HG03045 (cell line): ENCODE results near the gene NHP2.
A peak's percentile ranks its signal among the peaks of the same experiment; 100 is the strongest.

ENCODE experiments used
- ATAC-seq: cut with Tn5 transposase; IDR thresholded peaks from one replicate; pipeline ENCODE4 v1.9.1; 2021; ENCODE audit warnings: mild to moderate bottlenecking, moderate library complexity; ENCODE audit not compliant: unreplicated experiment

NHP2 gene

DNA sequence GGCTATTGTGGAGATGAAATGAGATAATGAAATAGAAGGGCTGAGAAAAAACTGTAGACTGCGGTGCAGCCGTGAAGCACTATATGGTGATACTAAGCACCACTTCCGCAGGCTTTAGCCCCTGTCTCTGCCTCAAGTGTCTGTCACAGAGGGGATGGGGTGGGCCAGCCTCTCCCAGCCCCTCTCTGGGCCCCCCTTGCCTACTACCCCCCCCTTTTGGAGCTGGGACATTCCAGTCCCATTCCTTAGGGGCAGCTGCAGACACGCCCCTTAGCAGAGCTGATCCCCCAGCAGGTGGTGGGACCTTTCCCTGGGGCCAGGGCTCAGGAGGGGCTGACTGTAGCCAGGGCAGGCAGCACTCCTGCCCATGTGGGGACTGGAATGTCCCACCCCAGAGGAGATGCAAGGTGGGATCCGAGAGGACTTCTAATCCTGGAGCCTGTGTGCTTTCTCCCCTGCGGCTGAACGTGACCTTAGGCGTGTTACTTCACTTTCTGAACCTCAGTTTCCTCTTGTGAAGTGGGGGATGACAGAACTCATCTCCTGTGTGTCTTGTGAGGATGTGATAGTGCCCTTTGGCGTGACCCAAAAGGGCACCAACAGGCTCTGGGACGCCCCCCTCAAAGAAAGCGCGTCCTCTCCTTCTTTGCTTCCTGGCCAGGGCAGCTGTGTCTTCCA lies 38.4 kb downstream of the NHP2 start:
- ATAC-seq, result no peak

DNA sequence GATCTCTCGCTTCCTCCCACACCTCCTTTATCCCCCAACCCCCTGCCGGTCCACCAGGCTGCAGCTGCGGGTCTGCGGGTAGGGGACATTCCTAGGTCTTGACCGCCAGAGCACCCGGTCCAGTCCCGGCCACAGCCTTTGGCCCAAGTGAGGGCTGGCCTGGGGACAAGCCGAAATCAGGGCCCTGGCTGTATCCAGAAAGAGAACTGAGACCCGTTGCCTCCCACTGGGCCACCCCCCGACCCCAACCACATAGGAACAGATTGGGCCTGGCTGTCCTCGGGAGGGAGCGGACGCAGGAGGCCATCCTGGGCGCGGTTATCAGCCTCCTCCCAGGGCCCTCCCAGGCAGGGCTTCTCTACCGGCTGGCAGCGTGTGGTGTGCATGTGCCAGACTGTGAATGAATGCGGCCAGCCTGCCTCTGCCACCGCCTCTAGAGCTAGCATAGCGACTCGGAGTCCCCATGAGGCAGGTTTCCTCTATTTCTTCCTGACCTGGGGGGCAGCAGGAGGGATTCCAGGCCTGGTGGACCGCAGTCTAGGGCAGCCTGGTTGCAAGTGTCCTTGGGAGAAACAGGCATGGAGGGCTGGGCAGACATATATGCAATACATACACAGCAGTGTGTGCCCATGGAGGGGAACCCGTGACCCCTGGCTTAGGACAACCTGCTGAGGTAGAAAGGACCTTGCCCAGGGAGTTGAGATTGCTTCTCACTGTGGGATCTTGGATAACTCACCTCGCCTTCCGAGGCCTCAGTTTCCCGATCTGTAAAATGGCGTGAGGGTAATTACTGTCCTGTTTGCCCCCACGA lies 39.2 kb downstream of the NHP2 start:
- ATAC-seq, result no peak

DNA sequence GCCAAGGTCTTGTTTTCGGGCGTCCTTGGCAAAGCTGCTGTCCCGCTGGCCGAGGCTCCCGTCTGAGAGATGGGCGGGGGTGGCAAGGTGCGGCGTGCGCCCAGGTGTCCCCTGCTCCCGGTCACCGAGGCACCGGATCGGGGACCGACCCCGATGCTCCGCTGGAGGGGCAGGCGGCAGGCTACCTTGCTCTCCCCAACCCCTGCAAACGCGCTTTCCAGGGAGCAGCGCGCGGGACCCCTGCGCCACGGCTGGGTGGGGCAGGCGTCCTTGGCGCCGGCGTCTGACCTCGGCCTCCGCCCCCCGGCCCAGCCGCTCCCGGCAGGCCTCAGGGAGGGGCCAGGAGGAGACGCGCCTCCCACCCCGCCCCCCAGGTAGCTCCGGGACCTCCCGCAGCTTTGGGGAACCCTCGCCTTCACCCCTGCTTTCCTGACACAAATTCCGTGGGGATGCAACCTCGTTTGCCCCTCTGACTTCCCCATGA lies 39.8 kb downstream of the NHP2 start:
- peak; percentile 27 for ATAC-seq

DNA sequence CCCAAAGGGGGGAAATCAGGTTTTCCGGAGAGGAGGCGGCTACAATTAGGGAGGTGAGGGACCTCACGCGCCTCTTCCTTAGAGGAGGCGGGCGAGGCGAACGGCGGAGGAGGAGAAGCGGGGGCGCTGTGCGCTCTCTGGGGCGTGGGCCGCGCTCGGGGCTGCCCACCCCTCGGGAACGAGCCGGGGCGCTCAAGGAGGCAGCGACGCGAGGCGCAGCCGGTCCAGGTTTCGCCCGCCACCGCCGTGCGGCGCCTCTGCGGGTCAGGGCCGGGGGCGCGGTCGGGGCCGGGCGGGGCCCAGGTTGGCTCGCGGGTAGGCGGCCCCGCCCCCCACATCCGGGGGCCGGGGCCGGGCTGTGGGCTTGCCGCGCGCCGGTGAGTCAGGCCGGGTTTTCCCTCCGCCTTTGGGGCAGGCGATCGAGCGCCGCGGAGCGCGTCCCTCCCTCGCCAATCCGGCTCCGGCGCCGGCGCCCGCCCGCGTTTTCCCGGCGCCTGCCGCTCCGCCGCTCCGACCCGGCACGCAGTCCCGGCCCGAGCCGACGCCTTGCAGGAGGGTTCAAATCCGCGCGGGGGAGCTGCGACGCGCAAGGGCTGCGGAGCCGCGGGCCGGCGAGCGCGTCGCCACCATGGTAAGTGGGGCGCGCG lies 40.4 kb downstream of the NHP2 start, which contains the start of gene N4BP3:
N4BP3 (plus strand) TSS at position 392 of the 647 bp plus-strand sequence. CDS start 6,052 bp downstream, outside the sequence.
- peak; percentile 74 for ATAC-seq

DNA sequence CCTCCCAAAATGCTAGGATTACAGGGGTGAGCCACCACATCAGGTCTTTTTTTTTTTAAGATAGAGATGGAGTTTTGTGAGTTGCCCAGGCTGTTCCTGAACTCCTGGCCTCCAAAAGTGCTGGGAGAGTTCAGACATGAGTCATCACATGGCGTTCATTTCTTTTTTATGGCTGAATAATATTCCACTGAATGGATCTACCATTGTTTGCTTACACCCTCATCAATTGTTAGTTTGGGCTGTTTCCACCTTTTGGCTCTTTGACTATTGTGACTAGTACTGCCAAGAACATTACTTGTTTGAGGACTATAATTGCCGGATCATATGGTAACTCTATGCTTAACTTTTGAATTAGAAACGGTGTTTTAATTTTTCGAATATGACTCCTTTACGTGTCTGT lies 41.1 kb downstream of the NHP2 start:
- ATAC-seq, result no peak

DNA sequence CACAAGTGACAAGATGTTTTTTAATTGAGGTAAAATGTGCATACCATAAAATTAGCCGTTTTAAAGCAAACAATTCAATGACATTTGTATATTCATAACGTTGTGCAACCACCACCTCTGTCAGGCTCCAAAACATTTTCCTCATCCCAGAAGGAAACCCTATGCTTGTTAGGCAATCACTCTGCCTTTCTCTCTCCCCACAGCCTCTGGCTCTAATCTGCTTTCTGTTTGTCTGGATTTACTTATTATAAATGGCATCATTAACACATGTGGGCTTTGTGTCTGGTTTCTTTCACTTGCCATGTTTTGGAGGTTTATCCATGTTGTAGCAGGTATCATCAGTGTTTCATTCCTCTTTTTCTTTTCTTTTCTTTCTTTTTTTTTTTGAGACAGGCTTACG lies 41.8 kb downstream of the NHP2 start:
- no peak for ATAC-seq

DNA sequence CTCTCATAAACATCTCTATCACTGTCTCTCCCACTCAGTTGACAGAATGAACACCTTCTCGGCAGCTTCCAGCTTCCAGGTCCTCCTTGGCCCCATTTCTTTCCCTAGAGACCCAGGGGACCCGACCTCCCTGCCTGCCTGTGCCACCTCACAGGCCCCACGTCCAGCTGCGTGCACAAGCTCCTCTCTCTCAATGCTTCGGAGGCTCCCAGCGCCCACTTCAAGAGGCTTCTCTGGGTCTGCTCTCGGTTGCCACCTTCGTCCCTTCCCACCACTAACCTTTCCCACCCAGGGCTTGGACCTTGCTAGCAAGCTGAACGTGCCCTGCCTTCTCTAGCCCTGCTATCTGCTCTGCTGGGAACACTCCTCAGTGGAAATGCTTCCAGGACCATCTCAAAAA lies 43.2 kb downstream of the NHP2 start:
- ATAC-seq, result no peak

DNA sequence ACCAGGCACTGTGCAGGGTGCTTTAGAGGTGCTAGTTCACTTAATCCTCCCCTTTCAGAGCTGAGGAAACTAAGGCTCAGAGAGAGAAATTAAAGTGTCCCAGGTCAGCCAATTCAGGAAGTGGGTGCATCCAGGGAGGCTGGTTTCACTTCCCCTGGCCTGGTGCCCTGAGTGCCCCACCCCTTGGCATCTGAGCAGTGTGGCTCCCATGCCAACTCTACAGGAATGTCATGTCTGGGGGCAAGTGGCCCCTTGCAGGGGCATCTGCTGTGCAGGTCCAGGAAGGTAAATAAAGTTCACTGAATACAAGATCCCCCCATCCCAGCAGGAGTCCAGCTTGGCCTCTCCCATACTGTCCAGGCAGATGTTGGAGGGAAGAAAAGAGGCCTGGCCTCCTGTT lies 44.7 kb downstream of the NHP2 start:
- ATAC-seq, result no peak

DNA sequence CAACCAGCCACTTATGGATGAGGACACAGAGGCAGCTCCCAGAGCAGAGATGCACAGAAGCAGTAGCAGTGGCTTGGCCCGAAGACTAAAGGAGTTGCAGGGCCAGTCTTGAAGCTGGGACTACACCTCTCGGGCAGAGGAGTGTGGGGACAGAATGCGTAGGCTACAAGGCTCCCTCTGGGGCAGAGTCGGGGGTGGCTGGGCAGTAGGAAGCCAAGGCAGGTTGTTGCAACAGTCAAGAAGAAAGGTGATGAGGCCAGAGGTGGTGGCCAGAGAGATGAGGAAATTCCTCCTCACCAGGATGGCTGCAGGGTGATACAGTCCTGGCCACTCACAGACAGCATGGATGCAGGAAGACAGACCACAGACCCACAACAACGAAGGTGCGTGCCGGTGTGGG lies 45.2 kb downstream of the NHP2 start:
- no peak for ATAC-seq

DNA sequence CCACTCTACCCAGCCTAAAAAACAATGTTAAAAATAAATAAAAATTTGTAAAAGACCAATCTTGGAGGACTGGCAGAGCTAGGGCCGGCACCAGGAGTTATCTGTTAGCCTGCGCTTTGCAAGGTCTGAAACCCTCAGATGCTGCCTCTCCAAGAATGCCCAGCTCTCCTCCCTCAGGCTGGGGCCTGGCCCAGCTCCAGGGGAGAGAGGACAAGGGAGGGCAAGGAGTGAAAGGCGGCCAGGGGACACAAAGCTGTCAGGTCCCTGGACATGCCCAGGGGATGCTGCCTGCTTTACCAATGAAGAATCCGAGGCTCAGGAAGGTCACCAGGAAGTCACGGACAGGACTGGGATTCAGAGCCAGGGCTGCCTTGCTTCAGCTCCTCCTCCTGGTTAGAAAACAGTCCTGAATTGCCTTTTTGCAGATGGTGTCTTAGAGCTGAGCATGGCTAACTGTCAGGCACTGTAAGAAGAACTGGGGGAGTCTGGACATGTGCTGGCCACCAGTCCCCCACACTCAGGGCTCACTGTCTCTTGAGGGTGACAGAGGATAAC lies 45.9 kb downstream of the NHP2 start:
- no peak for ATAC-seq

DNA sequence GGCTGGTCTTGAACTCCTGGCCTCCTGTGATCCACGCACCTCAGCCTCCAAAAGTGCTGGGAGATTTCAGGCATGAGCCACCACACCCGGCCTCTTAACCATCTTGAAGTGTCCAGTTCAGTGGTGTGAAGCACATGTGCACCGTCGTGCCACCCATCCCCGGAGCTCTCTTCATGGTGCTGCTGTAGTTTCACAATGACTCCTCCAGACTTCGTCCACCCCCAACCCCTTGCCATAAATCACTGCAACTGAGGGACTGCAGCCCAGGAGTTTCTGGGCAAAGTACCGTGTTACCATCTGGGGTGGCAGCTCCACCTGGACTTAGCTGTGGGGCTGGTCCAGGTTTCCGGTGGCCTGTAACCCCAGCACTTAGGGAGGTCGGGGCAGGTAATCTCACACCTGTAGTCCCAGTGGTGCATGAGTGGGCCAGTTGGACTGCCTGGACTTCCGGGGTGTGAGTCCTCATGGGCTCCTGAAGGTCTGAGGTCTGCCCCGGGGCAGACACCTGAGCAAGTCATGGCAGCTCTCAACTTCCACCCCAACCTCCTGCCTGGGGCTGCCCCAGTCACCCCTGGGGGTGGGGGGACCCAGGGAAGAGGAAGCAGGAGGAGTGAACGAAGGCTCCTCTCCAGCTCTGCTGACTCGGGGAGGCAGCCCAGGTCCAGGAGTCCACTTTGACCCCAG lies 47.0 kb downstream of the NHP2 start:
- ATAC-seq, result no peak

DNA sequence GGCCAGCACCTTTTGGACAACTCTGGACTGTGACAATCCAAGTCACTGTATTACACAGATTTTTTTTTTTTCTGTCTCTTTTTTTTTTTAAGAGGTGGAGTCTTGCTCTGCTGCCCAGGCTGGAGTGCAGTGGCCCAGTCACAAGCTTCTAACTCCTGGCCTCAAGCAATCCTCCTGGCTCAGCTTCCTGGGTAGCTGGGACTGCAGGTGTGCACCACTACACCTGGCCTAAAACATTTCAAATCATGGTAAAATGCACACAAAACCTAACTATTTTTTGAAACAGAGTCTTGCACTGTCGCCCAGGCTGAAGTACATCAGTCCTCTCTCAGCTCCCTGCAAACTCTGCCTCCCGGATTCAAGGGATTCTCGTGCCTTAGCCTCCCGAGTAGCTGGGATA lies 47.6 kb downstream of the NHP2 start:
- no peak for ATAC-seq

DNA sequence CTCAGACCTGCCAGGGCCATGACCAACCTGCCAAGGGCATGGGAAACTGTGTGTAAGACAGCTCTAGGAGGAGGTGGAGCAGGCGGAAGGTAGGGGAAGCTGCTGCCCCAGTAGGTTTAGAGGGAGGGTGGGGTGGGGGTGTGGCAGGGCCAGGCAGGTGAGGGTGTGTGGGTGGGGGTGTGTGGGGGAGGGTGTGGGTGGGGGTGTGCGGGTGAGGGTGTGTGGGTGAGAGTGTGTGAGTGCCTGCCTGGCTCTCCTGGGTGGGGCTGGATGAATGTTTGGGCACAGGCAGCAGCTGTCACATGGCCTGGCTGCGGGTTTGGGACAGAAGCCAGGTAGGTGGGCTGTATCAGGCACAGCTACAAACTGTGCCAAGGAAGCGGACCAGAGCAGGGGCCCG lies 49.2 kb downstream of the NHP2 start:
- ATAC-seq, result no peak

DNA sequence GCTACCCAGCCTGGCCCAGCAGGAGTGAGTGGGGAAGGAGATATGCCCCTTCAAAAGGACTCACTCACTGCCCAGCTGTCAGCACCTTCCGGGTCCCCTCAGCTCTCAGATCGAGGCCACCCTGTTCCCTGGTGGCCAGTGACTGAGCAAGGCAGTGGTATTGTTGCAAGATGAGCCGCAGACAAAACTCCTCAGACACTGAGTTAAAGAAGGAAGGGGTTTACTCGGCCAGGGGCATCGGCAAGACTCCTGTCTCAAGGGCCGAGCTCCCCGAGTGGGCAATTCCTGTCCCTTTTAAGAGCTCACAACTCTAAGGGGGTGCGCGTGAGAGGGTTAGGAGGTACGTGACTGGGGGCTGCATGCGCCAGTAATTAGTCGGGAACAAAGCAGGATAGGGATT lies 50.1 kb downstream of the NHP2 start:
- ATAC-seq, result no peak
